HG02642 (cell line): Measurements from ENCODE around the gene FAM180A.
"Not testable (repeated sequence)": the region's sequence is repeated elsewhere in the genome, so short reads cannot be mapped to it uniquely, and the experiment has no call there.

ENCODE experiments used
- ATAC-seq: cut with Tn5 transposase; IDR thresholded peaks from one replicate; pipeline ENCODE4 v1.9.1; 2021; ENCODE audit warnings: mild to moderate bottlenecking; ENCODE audit not compliant: unreplicated experiment, poor library complexity

FAM180A gene

DNA sequence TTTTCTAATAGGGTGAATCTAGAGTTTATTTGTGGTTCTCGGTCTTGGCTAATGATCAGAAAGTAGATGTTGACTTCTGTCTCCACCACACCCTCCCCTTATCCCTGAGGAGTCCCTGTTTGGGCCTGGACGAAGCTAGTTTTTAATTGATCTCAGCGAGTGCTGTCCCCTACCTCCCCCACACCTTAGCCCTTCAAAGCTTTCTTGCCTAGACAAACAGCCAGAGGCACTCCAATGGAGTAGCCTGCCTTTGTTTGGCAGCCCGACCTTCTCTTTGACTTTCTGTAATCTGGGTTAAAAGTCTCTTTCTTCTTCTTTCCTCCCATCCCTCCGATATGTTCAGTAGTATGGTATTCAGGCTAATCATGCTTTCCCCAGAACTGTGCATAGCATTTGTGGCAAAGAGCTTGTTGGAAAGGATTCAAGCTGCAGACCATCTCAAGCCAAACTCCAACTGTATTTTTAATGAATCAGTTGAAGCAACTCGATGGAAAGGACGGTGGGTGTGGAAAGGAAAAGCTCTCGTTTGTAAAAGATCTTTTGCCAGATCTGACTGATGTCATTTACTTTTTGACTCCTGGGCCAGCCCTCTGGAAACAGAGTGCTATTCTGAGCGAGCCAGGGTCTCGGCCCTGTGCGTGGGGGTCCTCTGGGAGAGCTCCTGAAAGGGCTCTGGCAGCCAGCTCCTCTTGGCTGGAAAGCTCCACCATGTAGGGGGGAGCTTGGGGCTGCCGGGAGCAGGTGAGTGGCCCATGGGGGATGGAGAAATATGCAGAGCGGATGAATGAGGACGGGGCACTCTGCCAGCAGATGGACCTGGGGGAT, 4.5 kb downstream of the FAM180A start:
- no peak for ATAC-seq

DNA sequence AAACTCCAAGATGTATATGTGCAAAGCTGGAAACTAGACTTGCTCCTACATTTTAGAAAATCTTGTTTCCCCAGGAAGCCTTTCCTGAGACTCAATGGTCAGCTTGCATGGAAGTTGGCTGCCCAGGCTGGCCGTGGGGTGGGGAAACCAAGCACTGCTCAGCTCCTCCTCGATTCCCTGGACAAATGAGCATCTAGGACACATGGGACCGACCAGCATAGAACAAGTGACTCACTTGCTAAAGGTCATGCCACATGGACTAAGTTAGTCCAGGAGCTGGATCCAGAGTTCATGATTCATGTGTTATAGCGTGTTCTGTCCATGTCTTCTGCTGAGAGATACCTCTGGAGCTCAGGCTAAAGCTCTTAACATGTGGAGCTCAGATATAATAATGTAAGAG, 6.2 kb downstream of the FAM180A start:
- ATAC-seq: no peak

DNA sequence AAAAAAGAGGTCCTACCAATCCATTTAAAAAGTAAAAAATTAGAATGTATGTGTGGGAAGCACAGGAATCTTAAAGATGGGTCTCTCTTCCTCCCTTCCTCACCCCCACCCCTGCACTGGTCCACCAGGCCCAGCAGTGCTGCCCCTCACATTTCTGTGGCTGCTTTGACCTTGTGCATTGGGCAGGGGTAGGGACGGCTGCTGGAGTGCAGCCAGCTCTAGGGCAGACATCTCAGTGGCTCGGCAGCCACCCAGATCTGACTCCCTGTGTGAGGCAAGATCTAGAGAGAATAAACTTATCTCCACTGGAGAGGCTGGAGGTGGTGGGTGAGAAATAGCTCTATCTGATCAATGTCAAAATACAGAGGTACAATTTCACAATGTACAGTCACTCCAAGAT, 6.7 kb downstream of the FAM180A start:
- ATAC-seq: no peak

DNA sequence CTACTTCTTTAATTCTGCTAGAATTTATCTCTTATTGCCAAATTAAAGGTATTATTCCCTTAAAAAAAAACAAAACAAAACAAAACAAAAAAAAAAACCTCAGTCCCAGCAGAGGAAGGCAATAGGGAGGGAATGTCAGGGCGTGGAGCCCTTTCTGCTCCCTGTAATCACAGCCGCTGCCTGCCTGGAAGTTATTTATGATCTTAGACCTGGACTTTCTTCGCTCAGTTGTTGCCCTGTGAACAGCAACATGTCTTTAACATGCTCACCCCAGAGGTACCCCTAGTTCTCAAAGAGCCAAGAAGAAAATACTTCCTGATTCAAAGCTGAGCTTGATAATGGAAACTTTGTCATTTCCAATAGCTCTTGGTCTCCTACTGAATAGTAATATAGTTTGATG, 7.7 kb downstream of the FAM180A start:
- no peak for ATAC-seq

DNA sequence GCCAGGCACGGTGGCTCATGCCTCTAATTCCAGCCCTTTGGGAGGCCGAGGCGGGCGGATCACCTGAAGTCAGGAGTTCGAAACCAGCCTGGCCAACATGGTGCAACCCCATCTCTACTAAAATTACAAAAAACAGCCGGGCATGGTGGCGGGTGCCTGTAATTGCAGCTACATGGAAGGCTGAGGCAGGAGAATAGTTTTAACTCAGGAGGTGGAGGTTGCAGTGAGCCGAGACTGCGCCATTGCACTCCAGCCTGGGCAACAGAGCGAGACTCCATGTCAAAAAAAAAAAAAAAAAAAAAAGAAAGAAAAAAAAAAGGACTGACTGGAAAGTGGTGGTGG, 11.3 kb downstream of the FAM180A start:
- ATAC-seq: not testable (repeated sequence)

DNA sequence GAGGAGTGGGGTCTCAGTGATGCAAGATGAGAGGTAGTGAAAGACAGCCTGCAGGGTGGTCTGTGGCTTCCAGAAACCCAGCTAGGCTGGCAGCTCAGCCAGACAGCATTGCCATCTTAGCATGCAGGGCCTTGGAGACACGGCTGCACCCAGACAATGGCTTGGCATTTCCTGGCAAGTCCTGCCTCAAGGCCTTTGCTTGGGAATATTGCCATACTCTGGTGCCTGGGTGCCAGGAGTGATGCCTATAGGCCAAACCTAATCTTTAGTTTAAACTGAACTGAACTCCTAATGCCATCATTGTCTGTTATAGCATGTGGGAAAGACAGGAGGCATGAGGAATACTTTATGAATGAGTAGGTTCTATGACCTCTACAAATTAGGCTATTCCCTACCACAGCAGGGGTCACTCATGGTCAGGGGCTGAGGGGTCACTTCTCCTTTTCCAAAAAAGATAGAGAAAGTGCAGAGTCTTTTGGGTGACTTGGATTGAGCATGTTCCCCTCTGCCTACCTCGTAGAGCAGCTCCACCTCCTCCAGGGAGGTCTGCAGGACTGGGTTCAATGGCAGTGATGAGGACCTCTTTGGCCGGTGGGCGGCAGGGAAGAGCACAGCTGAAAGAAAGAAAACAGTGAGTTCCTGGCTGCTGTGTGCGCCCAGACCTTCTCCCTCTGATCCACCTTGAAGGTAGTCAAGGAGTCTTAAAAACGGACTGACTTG, 11.9 kb downstream of the FAM180A start:
- no peak for ATAC-seq

DNA sequence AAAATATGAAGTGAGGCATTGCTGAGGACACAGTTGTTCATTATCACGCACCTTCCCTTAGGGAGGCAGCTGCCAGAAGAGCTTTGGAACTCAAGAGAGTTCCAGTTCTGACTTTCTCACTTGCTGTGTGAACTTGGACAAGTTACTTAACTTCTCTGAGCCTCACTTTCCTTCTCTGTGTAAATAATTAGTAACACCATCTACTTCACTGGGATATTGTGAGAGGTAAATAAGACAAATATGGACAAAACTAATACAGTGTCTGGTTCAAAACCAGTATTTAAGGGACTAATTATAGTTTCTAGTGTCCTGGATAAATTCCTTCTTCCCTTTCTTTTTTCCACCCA, 14.3 kb downstream of the FAM180A start:
- ATAC-seq: no peak

DNA sequence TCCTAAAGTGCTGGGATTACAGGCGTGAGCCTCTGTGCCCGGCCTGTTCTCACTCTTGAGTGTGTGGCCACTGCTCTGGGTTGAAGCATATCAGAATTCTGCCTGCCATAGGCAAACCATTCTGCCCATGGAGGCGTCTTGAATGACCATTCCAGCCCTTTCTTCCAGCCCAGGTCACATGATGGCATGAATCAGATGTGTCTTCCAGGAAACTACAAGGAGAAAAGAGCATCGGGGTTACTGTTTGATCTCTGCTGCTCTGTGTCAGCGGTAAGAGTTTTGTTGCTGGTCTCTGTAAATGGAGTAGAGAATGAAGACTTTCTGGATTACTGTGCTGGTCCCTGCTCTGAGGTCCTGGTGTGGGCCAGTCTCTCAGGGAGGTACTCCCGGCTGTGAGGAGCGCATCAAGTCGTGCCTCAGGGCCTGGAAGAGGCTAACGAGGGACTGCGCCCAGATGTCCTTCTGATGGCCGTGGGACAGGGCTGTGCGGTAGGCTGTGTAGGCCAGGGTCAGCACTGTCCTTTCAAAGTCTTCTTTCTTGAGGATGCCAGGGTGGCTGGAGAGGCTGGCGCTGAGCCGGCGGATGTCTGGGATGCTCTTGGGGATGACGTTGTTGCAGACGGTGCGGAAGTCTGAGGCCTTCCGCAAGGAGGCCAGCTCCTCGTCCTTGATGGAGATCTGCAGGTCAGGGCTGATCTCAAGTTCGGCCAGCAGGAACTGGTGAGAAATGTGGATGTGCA, 14.8 kb downstream of the FAM180A start:
- ATAC-seq: no peak

DNA sequence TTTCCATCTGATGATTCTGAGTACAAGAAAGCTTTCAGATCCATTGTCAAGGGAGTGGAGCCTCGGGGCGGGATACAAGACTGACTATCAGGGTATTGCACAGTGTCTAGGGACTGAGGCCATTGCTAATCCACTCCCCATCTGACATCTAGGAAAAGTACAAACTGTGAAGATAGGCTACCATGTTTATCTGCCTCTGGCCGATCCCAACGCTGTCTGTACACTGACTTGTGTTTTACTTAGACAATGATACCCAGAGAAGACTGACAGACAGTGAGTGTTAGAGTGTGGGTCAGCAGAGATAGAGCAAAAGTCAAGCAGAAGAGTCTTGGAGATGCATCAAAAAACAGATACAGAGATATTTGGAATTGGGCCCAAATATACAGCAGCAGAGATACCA, 17.5 kb downstream of the FAM180A start:
- ATAC-seq: no peak

DNA sequence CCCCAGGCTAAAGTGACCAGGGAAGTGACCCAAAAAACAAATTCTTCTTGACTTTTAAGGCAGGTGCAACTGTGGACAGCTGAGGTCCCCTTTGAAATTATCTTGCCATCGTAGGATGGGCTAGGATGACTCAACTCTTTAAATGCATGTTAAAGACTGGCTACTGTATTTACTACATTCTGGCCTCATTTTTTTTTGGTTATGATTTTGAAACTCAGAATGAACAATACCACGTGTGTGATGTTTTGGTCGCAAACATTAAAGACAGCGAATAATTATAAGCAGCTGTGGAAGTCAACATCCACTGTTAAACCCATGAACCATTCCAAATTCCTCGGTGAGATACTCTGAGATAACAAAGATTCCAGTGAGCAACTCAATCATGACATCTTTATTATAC, 19.4 kb downstream of the FAM180A start:
- ATAC-seq: no peak

DNA sequence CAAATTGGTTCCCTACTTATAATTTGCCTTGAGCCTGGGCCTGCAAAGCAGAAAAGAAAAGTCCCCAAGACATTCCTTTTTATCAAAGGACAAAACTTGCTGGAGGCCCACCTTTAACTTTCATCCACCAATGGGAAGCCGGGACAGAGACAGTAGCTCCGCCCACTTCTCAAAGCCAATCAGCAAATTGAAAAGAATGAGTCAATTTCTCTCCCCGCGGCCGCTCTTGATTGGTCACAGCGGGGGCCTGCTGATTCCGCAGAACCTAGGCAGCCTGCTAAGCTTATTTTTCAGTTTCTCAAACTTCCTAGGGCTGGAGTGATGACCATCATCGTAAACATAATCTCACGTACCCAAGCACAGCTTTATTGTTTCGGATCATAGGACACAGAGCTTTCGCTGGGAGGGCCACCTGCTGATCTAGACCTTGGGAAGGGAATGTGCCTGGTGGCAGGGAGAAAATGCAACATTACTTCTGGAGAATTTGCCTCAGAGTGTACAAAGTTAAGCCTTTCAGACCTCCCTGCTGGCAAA, 20.4 kb downstream of the FAM180A start, which contains the start of gene SLC13A4:
Gene SLC13A4, minus strand, starts transcription at position 51 of the 534 bp plus-strand sequence. CDS start 690 bp downstream, outside the sequence.
- no peak for ATAC-seq

DNA sequence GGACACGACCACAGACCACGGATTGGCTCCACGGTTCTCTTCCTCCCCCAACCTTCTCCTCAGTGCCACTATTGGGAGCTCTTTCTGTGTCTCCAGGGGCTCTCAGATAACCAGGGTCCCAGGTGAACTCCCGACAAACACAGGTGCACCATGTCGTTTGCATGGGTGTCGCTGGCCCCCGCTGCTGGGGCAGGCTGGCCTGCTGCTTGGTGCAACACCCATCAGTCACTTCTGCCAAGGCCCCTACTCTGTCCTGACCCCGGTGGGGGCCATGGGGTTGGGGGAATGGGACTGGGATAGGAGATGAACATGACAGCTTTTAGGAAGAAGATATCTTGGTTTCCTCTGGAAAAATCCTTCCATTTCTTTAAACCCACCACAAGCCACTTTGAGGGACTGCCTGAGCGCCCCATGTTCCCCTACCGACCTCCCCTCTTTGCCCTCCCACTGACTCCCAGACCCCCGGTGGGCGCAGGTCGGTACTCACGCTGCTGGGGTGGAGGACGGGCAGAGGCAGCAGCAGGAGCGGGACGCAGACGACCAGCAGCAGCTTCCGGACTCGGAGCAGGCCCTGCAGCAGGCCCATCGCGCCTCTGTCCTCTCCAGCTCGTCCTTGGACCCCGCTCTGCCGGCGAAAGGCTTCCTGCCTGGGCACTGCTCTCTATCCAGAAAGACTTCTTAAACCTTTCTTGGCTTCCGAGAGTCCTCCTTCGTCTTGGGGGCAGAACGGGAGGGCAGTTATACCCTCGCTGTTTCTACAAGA, 21.5 kb downstream of the FAM180A start:
- ATAC-seq: no peak

DNA sequence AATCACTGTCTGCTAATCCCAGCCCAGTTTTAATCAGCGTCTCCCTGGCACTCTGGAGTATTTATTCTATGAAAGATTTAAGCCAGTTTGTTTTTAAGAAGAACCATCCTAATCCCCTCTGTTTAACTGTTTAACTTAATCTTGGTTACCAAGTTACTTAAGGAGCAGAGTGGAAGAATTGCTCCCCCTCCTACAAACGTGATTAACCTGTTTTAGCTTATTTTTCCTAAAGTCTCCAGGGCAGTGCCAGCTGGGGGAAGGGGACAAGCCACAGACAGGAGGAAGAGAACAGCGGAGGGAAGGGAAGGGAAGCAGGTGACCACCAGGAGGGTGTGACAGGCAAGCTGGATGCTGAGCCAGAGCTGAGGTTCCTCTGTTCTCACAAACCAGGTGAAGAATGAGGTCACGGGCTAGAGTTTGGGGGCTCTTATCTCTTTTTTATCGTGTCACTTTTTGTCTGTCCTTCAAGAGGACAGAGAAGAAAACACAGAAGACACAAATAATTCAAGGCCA, 22.3 kb downstream of the FAM180A start:
- no peak for ATAC-seq

DNA sequence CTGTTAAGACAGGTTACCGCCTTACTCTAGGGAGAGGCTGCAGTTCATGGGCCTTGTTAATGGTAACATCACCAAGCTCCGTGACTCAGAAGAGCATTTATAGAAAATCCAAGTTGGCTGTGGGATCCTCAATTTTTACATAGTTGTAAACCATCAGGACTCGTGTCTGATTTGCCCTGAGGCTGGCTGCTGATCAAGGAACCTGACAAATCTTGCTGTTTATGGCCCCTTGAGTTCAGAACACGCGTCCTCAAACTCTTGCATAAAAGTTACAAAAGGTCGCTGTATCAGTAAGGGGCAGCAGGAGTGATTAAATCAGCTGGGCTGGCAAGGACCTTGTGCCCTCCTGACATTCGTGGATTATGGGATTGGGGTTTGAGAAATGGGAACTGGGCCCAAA, 25.2 kb downstream of the FAM180A start:
- ATAC-seq: no peak

DNA sequence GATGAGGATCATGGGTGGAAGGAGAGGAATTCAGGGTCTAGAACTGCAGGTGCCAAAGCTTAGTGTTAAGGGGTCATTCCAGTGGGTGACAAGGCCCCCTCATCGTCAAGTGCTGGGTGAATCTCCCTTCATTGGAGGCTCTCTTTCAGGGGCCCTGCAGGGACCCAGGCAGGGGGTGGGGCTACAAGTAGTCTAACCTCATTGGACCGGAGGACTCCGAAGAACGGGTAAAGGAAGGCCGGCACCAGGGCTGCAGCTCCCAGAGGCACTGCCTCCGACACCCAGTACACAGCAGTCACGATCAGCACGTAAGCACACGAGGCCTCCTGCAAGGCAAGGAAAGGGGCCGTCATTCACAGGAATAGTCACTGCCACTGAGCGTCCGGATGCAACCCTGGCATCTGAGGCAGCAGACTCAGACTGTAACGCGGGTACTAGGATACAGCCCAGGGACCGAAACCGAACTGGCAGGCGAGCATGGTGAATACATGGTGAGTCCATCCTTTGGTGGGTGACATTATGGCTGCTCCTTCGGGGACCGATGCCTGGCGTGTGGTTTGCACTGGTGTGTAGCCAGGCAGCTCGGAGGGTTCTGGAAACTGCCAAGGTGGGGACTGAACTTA, 27.3 kb downstream of the FAM180A start:
- no peak for ATAC-seq

DNA sequence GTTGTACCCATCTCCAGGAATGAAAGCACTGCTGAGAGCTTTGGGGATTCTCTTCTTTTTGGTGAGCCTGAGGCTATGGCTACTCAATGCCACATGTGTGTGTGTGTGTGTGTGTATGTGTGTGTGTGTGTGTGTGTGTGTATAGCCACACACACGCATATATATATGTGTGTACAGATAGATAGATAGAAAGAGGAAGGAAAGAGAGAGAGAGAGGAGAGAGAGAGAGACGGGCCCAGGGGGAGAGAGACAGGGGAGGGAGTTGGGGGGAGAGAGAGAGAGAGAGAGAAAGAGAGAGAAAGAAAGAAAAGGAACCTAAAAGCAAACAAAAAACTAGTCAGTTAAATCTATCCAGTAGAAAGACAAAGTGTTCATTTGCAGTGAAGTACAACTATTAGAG, 28.9 kb downstream of the FAM180A start:
- ATAC-seq: no peak

DNA sequence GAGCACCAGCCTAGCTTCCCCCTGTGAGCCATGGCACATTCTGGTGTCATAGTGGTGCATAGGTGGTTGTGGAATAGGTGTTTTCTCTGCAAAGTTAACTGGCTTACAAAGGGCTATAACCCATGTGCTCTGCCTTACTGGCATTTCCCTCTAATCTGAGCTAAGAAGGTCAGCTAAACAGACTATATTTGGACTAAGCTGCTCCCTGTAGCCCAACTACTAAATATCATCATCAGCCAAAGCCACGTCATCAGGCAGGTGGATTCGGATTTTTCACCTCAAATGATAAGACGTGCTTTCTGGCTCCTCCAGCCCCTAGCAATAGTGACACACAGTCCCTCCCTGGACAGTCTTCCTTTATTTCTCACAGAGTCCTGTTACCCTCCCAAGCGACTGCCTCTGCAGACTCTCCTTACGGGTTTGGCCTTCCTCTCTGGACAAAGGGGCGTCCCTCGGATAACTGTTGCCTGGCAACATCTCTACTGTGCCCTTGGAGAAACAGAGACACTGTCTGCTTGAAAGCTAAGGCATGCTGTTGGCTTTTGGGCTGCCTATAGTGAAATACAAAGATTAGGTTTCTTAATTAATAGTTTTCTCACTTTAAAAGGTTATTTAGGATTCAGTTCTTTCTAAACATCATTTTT, 29.7 kb downstream of the FAM180A start:
- no peak for ATAC-seq

DNA sequence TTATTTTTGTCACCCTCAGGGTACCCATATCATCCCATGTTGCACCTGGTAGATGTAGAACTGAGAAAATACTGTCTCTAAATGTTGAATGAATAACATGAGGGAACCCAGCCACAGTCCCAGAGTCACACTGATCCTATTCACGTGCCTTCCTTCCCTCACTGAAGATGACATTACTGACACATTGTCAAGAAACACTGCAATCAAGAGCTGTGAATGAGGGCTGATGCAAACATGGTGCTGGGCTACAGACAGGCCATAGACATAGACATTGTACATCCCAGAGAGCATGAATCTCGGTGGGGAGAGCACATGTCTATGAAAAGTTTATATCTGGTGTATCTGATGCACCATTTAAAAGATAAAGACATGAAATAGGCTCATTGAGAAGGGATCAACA, 30.4 kb downstream of the FAM180A start:
- no peak for ATAC-seq

DNA sequence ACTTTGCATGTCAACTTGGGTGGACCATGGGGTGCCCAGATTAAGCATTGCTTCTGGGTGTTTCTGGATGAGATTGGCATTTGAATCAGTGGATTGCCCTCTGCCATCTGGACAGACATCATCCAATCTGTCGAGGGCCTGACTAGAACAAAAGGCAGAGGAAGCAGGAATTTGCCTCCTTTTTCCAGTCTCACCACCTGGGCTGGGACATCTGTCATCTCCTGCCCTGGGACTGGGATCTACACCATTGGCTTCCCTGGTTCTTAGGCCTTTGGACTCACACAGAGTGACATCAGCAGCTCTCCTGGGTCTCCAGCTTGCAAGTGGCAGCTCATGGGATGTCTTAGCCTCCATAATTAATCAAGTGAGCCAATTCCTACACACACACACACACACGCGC, 30.9 kb downstream of the FAM180A start:
- no peak for ATAC-seq
